CD14-positive monocyte (primary cell): ENCODE data around the gene SLAMF9. TPM values are rescaled to one million over a fixed set of nuclear protein-coding genes. Genes with fewer than 3 reads are reported as not detected.
"Not testable (repeated sequence)": the region's sequence is repeated elsewhere in the genome, so short reads cannot be mapped to it uniquely, and the experiment has no call there.

ENCODE experiments used
- DNase-seq, 3 donors: peaks; one replicate each; pipeline ENCODE4 v3.0.0-alpha.2; 2011 to 2022
- H2AFZ ChIP-seq: 2 replicates; pipeline ENCODE4 v1.6.0; 2012; ENCODE audit warnings: mild to moderate bottlenecking, low read depth, low read length, inconsistent platforms; ENCODE audit not compliant: insufficient read depth, poor library complexity, severe bottlenecking
- H3K27ac ChIP-seq, 2 donors: 1 replicate in 1 of 2; 2 replicates in 1 of 2; pipeline ENCODE4 v1.5.1; 2012 to 2013; ENCODE audit warnings: low read length in 2 of 2, control low read depth in 1 of 2, inconsistent platforms in 1 of 2, low read depth in 1 of 2, mild to moderate bottlenecking in 1 of 2
- H3K27me3 ChIP-seq, 2 donors: one replicate each; pipeline versions ENCODE4 v1.6.0 to v1.6.1; 2011 to 2013; ENCODE audit warnings: low read length in 2 of 2; ENCODE audit not compliant: control insufficient read depth in 2 of 2, insufficient read depth in 2 of 2
- H3K36me3 ChIP-seq, 2 donors: replicated peaks in 1 of 2; 1 replicate in 1 of 2; 2 replicates in 1 of 2; pipeline versions ENCODE4 v1.5.1 to v1.6.1; 2012 to 2013; ENCODE audit warnings: low read length in 2 of 2, control low read depth in 1 of 2, inconsistent platforms in 1 of 2, mild to moderate bottlenecking in 1 of 2; ENCODE audit not compliant: insufficient read depth in 2 of 2, control insufficient read depth in 1 of 2
- H3K4me1 ChIP-seq, 2 donors: 1 replicate in 1 of 2; 2 replicates in 1 of 2; pipeline versions ENCODE4 v1.5.1 to v1.6.1; 2012 to 2013; ENCODE audit warnings: low read length in 2 of 2, control low read depth in 1 of 2, inconsistent platforms in 1 of 2, mild to moderate bottlenecking in 1 of 2, moderate library complexity in 1 of 2; ENCODE audit not compliant: insufficient read depth in 2 of 2, control insufficient read depth in 1 of 2
- H3K4me2 ChIP-seq: replicated peaks from 2 replicates; pipeline ENCODE3; 2012; ENCODE audit warnings: low read length, moderate library complexity, mild to moderate bottlenecking; ENCODE audit not compliant: poor library complexity, severe bottlenecking; ENCODE audit errors: extremely low read depth
- H3K4me3 ChIP-seq, 3 experiments: fragments of 200-600 bp in 1 of 3; sonication (generic) in 1 of 3; replicated peaks in 1 of 3; 1 replicate in 2 of 3; 2 replicates in 1 of 3; pipeline ENCODE4 v1.5.1; 2011 to 2013; ENCODE audit warnings: low read length in 3 of 3, mild to moderate bottlenecking in 3 of 3, control low read depth in 2 of 3, low read depth in 2 of 3, inconsistent platforms in 1 of 3, moderate library complexity in 1 of 3
- H3K79me2 ChIP-seq: 2 replicates; pipeline ENCODE4 v1.6.0; 2012; ENCODE audit warnings: mild to moderate bottlenecking, control low read depth, inconsistent platforms, low read length, moderate library complexity; ENCODE audit not compliant: insufficient read depth
- H3K9ac ChIP-seq: 2 replicates; pipeline ENCODE4 v1.6.0; 2017; ENCODE audit warnings: low read length, mild to moderate bottlenecking; ENCODE audit not compliant: insufficient read depth, poor library complexity, severe bottlenecking
- H3K9me3 ChIP-seq, 2 donors: replicated peaks in 1 of 2; 1 replicate in 1 of 2; 2 replicates in 1 of 2; pipeline versions ENCODE4 v1.5.1 to v1.6.1; 2012 to 2013; ENCODE audit warnings: low read length in 2 of 2, control low read depth in 1 of 2; ENCODE audit not compliant: control insufficient read depth in 1 of 2, insufficient read depth in 1 of 2
- H4K20me1 ChIP-seq: 2 replicates; pipeline ENCODE4 v1.6.0; 2012; ENCODE audit warnings: mild to moderate bottlenecking, low read length, control low read depth, moderate library complexity; ENCODE audit not compliant: insufficient read depth
- H3K27ac Mint-ChIP-seq, 7 donors: one replicate each; pipeline ENCODE4 v1.8.0; 2020; ENCODE audit warnings: mild to moderate bottlenecking in 7 of 7, mixed read lengths in 7 of 7, moderate library complexity in 6 of 7, inconsistent platforms in 2 of 7
- H3K27me3 Mint-ChIP-seq, 3 donors: one replicate each; pipeline ENCODE4 v1.8.0; 2021 to 2022; ENCODE audit warnings: low read depth in 3 of 3, mild to moderate bottlenecking in 3 of 3, mixed read lengths in 3 of 3, moderate library complexity in 3 of 3, inconsistent platforms in 1 of 3
- H3K36me3 Mint-ChIP-seq, 2 donors: one replicate each; pipeline ENCODE4 v1.8.0; 2020; ENCODE audit warnings: mixed read lengths in 2 of 2, inconsistent platforms in 1 of 2, mild to moderate bottlenecking in 1 of 2
- H3K4me1 Mint-ChIP-seq: one replicate; pipeline ENCODE4 v1.8.0; 2020; ENCODE audit warnings: mild to moderate bottlenecking, mixed read lengths
- H3K4me3 Mint-ChIP-seq, 2 donors: one replicate each; pipeline ENCODE4 v1.8.0; 2020; ENCODE audit warnings: mild to moderate bottlenecking in 2 of 2, mixed read lengths in 2 of 2, moderate library complexity in 1 of 2
- H3K9me3 Mint-ChIP-seq, 7 donors: one replicate each; pipeline ENCODE4 v1.8.0; 2020 to 2022; ENCODE audit warnings: mixed read lengths in 7 of 7, mild to moderate bottlenecking in 6 of 7, moderate library complexity in 6 of 7, inconsistent platforms in 2 of 7
- CTCF ChIP-seq: fragments of 200-600 bp; IDR thresholded peaks from one replicate; pipeline ENCODE4 v1.8.0; 2022; ENCODE audit warnings: antibody characterized with exemption, mild to moderate bottlenecking
- WGBS: methylation state at CpG from one replicate; pipeline ENCODE4 v1.1.5; 2013; ENCODE audit warnings: missing lambda C conversion rate; ENCODE audit not compliant: insufficient coverage; 5-methylcytosine and 5-hydroxymethylcytosine counted together
- intact Hi-C, 2 donors: fragments of 100-400 bp; cut with micrococcal nuclease; formaldehyde crosslinking; loops; one replicate each; pipeline versions ENCODE4 v1.15.0 to v1.15.1; 2023
- polyA plus RNA-seq, 3 donors: library from polyadenylated mRNA; depleted of rRNA in 1 of 3; unstranded in 2 of 3; stranded (reverse) in 1 of 3; fragments of 300-500 nt in 2 of 3; fragments of >200 nt in 1 of 3; fragmentation: Illumina TruSeq in 2 of 3; gene quantifications; 1 replicate in 2 of 3; 2 replicates in 1 of 3; pipeline ENCODE4 v1.2.3, GENCODE V29; 2012 to 2021

Gene SLAMF9
- polyA plus RNA-seq, 3 donors, result 0.17 TPM; not detected in 2

GRCh38 chr1:159908031-159908940, 45.8 kb downstream of the SLAMF9 start:
- H3K79me2 ChIP-seq, result no peaks in the 10 kb centered on the region
- H3K4me3 ChIP-seq, result no peak overlapping the region
- no peaks in the 10 kb centered on the region for H4K20me1 ChIP-seq
- DNase-seq, result no peak
- intact Hi-C loops, result no loop called here
- Mint-ChIP-seq H3K27me3 (peaks cover 0 to 3% (median 0%) of the 10 kb centered on the region in 3 donors), H3K4me3 (no peak overlapping the region), H3K36me3 (peaks cover 9 to 10% of the 10 kb centered on the region in 2 donors), H3K9me3 (peaks cover 0 to 8% (median 2%) of the 10 kb centered on the region in 7 donors), H3K4me1 (peaks cover 36% of the 10 kb centered on the region), H3K27ac (peak overlapping the region in 6 of 7 donors; percentile 23 to 83 (median 52))
- H3K4me2 ChIP-seq, result no peak overlapping the region
- no peak overlapping the region for H3K27ac ChIP-seq
- WGBS, result 96% methylated on average over 5 of the region's 9 CpGs
- peaks cover 0 to 2% of the 10 kb centered on the region in 2 donors for H3K9me3 ChIP-seq
- TF ChIP-seq CTCF, result no peak
- H3K4me1 ChIP-seq, result peaks cover 23 to 29% of the 10 kb centered on the region in 2 donors
- H2AFZ ChIP-seq, result no peak overlapping the region
- no peak overlapping the region for H3K9ac ChIP-seq
- no peaks in the 10 kb centered on the region for H3K36me3 ChIP-seq
- H3K27me3 ChIP-seq, result no peaks in the 10 kb centered on the region

GRCh38 chr1:159906960-159907359, 47.1 kb downstream of the SLAMF9 start:
- H3K9ac ChIP-seq, result no peak overlapping the region
- Mint-ChIP-seq H3K4me3 (no peak overlapping the region), H3K4me1 (peaks cover 36% of the 10 kb centered on the region), H3K36me3 (peaks cover 4 to 6% of the 10 kb centered on the region in 2 donors), H3K27me3 (peaks cover 0 to 3% (median 0%) of the 10 kb centered on the region in 3 donors), H3K27ac (no peak overlapping the region), H3K9me3 (peaks cover 0 to 8% (median 2%) of the 10 kb centered on the region in 7 donors)
- no peaks in the 10 kb centered on the region for H3K36me3 ChIP-seq
- no peaks in the 10 kb centered on the region for H4K20me1 ChIP-seq
- H2AFZ ChIP-seq, result no peak overlapping the region
- DNase-seq, result no peak
- H3K4me2 ChIP-seq, result no peak overlapping the region
- H3K27me3 ChIP-seq, result no peaks in the 10 kb centered on the region
- H3K4me1 ChIP-seq, result peaks cover 30 to 34% of the 10 kb centered on the region in 2 donors
- H3K79me2 ChIP-seq, result no peaks in the 10 kb centered on the region
- intact Hi-C loops, result no loop called here
- no peak for TF ChIP-seq CTCF
- no CpG with 5 or more reads among the region's 1 CpG for WGBS
- H3K27ac ChIP-seq, result no peak overlapping the region
- H3K4me3 ChIP-seq, result no peak overlapping the region
- peaks cover 0 to 2% of the 10 kb centered on the region in 2 donors for H3K9me3 ChIP-seq

- DNase-seq, H3K9ac ChIP-seq, H3K4me3 ChIP-seq, H3K27me3 Mint-ChIP-seq, H3K36me3 Mint-ChIP-seq, H3K4me3 Mint-ChIP-seq, H3K9me3 Mint-ChIP-seq, H2AFZ ChIP-seq, H3K4me2 ChIP-seq, H3K36me3 ChIP-seq, H3K79me2 ChIP-seq, H3K27ac ChIP-seq, H4K20me1 ChIP-seq, intact Hi-C loops, H3K9me3 ChIP-seq, H3K27me3 ChIP-seq: not testable (repeated sequence)
- peak overlapping the region in 2 of 7 donors; percentile 10 to 35 for H3K27ac Mint-ChIP-seq
- peaks cover 15 to 25% of the 10 kb centered on the region in 2 donors for H3K4me1 ChIP-seq
- WGBS, result 100% methylated on average over 2 of the region's 3 CpGs
- H3K4me1 Mint-ChIP-seq, result peaks cover 25% of the 10 kb centered on the region
Measured at GRCh38 chr1:159904036-159904435, 50.0 kb downstream of the SLAMF9 start.
